Mucosa of rectum (tissue), 2 donors: ENCODE measurements around the gene TGFBR2.

Source experiments
- H3K27ac ChIP-seq, 2 donors: one replicate each; pipeline ENCODE4 v1.7.0; 2013; ENCODE audit warnings: inconsistent platforms in 2 of 2, low read depth in 2 of 2, low read length in 2 of 2
- H3K27me3 ChIP-seq, 2 donors: one replicate each; pipeline ENCODE4 v1.7.0; 2013; ENCODE audit warnings: low read length in 2 of 2; ENCODE audit not compliant: control insufficient read depth in 2 of 2, insufficient read depth in 2 of 2
- H3K36me3 ChIP-seq, 2 donors: one replicate each; pipeline ENCODE4 v1.7.0; 2013; ENCODE audit warnings: low read length in 2 of 2; ENCODE audit not compliant: control insufficient read depth in 2 of 2, insufficient read depth in 2 of 2
- H3K4me1 ChIP-seq, 2 donors: one replicate each; pipeline ENCODE4 v1.7.0; 2013; ENCODE audit warnings: low read length in 2 of 2, mild to moderate bottlenecking in 1 of 2; ENCODE audit not compliant: control insufficient read depth in 2 of 2, insufficient read depth in 2 of 2
- H3K4me3 ChIP-seq, 2 donors: one replicate each; pipeline ENCODE4 v1.7.0; 2013; ENCODE audit warnings: low read length in 2 of 2
- H3K9ac ChIP-seq, 2 donors: one replicate each; pipeline ENCODE4 v1.7.0; 2013; ENCODE audit warnings: low read length in 2 of 2, low read depth in 1 of 2, mild to moderate bottlenecking in 1 of 2
- H3K9me3 ChIP-seq, 2 donors: one replicate each; pipeline ENCODE4 v1.7.0; 2013; ENCODE audit warnings: low read length in 2 of 2; ENCODE audit not compliant: control insufficient read depth in 2 of 2
- donor health status: healthy.
- donor health status: Normal muscosa, but diverticular disease.

Gene TGFBR2

DNA sequence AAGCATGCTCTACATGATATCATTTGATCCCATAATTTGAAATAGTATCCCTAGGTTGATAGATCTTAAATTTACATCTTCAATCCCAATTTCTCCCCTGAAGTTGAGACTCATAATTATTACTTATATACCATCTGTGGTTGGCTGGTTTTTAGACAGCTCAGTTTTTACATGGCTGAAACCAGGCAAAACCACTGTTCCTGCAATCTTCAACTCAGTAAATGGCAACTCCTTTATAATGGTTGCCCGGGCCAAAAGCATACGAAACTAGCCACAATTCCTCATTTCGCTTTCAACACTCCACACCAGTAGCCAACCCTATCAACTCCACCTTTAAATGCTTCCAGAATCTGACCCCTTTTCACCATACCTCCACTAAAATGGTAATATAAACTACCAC lies 118.5 kb downstream of the TGFBR2 start:
- Histone ChIP-seq H3K9me3 (no peaks in the 10 kb centered on the region), H3K4me3 (no peak overlapping the region), H3K4me1 (peaks cover 0 to 4% of the 10 kb centered on the region in 2 donors), H3K27me3 (no peaks in the 10 kb centered on the region), H3K9ac (no peak overlapping the region), H3K27ac (no peak overlapping the region), H3K36me3 (no peaks in the 10 kb centered on the region)

DNA sequence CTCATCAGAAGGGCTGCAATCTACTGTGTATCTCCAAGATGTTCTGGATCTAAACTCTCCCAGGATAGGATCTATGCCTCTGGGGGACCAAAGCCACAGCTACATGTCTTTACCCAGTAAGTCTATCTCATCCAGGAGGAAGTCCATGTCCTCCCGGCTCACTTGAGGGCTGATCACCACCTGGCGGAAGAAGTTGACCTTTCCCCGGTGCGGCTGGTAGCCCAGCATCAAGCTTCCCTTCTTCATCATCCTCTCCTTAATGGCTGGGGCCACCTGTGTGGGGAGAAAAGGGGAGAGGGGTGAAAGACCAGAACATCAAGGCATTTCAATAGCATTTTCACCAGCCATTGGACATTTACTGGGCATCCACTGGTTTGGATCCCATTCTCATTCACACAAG lies 121.7 kb downstream of the TGFBR2 start:
- H3K9ac ChIP-seq, result no peak overlapping the region
- H3K27ac ChIP-seq, result no peak overlapping the region
- H3K36me3 ChIP-seq, result no peaks in the 10 kb centered on the region
- H3K27me3 ChIP-seq, result no peaks in the 10 kb centered on the region
- no peaks in the 10 kb centered on the region for H3K4me1 ChIP-seq
- no peaks in the 10 kb centered on the region for H3K9me3 ChIP-seq
- H3K4me3 ChIP-seq, result no peak overlapping the region

DNA sequence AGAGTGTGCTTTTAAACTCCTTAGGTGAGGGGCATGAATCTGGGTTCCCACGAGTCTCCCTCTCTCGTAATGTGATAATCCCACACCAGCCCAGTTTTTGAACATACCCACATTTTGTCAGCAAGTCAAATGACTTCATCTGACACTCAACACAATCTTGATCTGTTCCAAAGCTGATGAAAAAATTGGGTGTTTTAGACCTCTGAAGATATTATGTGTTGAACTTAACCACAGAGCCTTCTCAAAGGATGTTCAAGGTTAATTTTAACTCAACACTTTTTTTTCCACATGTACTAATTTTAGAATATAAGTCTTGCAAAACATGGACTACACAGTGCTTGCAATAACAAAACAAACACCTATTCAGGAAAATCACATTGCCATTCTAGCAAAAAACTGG lies 123.1 kb downstream of the TGFBR2 start:
- H3K9ac ChIP-seq, result no peak overlapping the region
- H3K27ac ChIP-seq, result no peak overlapping the region
- no peaks in the 10 kb centered on the region for H3K36me3 ChIP-seq
- H3K4me1 ChIP-seq, result no peaks in the 10 kb centered on the region
- H3K27me3 ChIP-seq, result no peaks in the 10 kb centered on the region
- no peaks in the 10 kb centered on the region for H3K9me3 ChIP-seq
- H3K4me3 ChIP-seq, result no peak overlapping the region

DNA sequence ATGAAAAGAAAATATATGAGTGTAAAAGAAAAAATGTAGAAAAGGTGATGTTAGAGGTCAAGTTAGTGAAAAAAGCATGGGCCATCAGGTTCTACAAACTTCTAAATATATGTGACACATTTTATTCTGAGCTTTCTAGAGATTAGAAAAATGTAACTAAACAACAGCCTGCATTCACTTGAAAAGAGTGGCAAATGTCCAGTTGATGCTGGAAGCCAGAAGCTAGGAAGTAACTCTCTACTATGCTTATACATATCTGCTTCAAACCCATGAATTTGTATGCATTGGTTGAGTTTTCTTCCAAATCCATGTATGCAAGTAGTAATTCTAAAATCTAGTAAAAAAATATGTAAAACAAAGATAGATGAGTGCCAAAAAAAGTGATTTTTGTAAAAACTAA lies 123.5 kb downstream of the TGFBR2 start:
- Histone ChIP-seq H3K9me3 (no peaks in the 10 kb centered on the region), H3K27ac (no peak overlapping the region), H3K9ac (no peak overlapping the region), H3K36me3 (no peaks in the 10 kb centered on the region), H3K4me3 (no peak overlapping the region), H3K27me3 (no peaks in the 10 kb centered on the region), H3K4me1 (no peaks in the 10 kb centered on the region)

DNA sequence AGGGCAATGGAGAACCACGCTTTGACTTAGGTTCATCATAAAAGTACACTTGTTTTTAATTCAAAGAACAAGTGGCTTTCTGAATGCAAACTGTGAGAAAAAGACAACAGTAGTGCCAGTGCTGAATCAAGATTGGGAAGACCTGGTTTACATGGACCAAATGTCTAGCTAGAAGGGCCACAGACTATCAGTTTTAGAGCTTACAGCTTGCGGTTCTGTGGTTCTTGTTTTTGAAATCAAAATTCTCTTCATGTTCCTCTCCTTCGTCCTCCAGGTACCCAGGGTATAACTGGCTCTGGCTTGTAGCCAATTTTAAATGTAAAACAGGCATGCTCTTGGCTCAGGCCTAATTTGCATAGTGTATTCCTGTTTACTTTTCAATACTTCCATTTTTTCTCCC lies 124.6 kb downstream of the TGFBR2 start:
- H3K4me3 ChIP-seq, result no peak overlapping the region

DNA sequence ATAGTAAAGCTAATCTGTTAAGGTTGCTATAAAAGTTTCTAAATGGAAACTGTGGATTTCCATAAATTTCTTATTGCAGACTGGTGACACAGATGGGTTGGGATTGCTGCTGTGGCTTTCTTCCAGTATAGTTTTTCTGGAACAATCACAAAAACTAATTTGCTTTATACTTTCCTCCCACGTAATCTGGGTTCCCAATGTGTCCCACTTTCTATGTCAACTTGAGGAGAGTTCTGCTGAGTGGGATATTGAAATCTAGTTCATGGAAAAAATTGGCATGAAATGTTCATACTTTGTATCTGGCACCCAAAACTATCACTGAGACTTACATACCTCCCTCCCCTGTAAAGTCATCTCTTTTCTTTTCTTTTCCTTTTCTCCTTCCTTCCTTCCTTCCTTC lies 126.8 kb downstream of the TGFBR2 start:
- H3K9me3 ChIP-seq, result no peaks in the 10 kb centered on the region
- peaks cover 0 to 7% of the 10 kb centered on the region in 2 donors for H3K4me1 ChIP-seq
- H3K27ac ChIP-seq, result no peak overlapping the region
- H3K9ac ChIP-seq, result no peak overlapping the region
- no peaks in the 10 kb centered on the region for H3K36me3 ChIP-seq
- H3K27me3 ChIP-seq, result no peaks in the 10 kb centered on the region
- H3K4me3 ChIP-seq, result no peak overlapping the region

More for the DNA sequence above, 124.6 kb downstream of the TGFBR2 start:
- H3K9me3 ChIP-seq, result no peaks in the 10 kb centered on the region
- H3K9ac ChIP-seq, result no peak overlapping the region
- H3K36me3 ChIP-seq, result no peaks in the 10 kb centered on the region
- H3K27ac ChIP-seq, result no peak overlapping the region
- no peaks in the 10 kb centered on the region for H3K27me3 ChIP-seq
- no peaks in the 10 kb centered on the region for H3K4me1 ChIP-seq

DNA sequence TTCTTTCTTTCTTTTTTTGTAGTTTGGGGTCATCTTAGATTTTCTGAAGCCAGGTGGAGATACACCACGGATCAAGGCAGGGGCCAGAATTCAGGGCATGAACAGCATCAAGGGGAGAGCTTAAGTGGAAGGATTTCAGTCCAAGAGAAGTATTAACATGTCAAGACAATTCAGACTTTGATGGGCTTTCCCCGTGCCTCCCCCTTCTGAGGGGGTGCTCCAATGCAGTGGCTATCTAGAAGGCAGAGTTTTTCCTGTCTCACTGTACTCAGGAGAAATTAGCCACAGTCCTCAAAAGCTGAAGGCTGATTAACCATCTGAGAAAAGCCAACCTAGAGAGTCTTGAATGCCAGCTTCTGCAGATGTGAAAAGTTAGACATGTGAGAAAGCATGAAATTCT lies 127.3 kb downstream of the TGFBR2 start:
- Histone ChIP-seq H3K4me3 (no peak overlapping the region), H3K9ac (no peak overlapping the region), H3K27me3 (no peaks in the 10 kb centered on the region)

DNA sequence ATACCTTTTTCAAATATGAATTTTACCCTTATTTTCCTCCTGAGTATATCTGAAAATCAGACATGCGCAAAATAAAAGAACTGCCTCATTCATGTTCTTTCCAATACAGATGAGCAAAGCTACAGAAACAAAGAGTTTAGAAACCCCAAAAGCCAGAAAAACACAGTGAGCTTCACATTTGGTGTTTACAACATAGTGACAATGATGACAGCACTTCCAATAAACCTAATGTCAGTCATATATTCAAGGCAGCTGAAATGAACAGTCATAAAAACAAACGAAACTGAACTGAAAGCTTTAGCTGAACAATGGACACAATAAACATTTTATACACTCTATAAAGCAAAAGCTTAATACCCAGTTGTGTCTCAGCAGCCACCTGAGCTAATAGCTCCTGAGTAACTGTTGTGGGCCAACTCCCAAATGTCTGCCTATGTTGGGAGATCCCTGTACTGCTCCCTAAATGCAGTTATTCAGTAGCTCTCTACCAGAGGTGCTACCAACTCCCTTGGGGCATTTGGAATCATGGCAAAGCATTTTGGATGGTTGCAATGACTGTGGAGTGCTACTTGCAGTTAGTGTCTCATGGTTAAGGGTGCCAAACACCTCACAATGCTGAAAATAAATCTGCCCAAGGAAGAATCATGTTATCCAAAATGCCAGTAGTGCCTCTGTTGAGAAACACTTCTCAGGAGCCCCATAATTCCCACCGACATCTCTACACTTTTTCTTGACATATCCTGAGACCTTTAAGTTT lies 131.5 kb downstream of the TGFBR2 start:
- H3K4me1 ChIP-seq, result peaks cover 0 to 9% of the 10 kb centered on the region in 2 donors
- no peaks in the 10 kb centered on the region for H3K9me3 ChIP-seq
- no peak overlapping the region for H3K4me3 ChIP-seq
- H3K27me3 ChIP-seq, result no peaks in the 10 kb centered on the region
- H3K36me3 ChIP-seq, result no peaks in the 10 kb centered on the region
- no peak overlapping the region for H3K9ac ChIP-seq
- no peak overlapping the region for H3K27ac ChIP-seq

More for the DNA sequence above, 127.3 kb downstream of the TGFBR2 start:
- Histone ChIP-seq H3K27ac (no peak overlapping the region), H3K9me3 (no peaks in the 10 kb centered on the region), H3K4me1 (peaks cover 0 to 7% of the 10 kb centered on the region in 2 donors), H3K36me3 (no peaks in the 10 kb centered on the region)

DNA sequence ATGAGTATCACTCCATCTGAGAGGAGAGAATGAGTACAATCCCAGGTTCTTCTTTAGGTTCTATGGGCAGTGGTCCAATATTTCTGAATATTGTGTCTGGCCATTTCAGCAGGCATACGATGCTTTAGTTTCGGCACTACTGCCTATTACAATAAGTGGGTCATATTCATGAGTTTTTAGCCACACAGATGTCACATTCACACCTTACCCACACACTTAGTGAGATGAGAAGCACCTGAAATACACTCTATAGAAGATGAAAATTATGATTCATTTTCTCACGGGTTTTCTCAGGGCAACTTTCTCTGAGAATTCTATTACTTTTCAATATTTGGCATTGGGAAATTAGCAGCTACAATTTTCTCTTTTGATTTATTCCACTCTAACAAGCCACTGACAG lies 132.2 kb downstream of the TGFBR2 start:
- Histone ChIP-seq H3K27ac (no peak overlapping the region), H3K27me3 (no peaks in the 10 kb centered on the region), H3K4me3 (no peak overlapping the region), H3K9ac (no peak overlapping the region), H3K36me3 (no peaks in the 10 kb centered on the region), H3K9me3 (no peaks in the 10 kb centered on the region), H3K4me1 (peaks cover 0 to 9% of the 10 kb centered on the region in 2 donors)

DNA sequence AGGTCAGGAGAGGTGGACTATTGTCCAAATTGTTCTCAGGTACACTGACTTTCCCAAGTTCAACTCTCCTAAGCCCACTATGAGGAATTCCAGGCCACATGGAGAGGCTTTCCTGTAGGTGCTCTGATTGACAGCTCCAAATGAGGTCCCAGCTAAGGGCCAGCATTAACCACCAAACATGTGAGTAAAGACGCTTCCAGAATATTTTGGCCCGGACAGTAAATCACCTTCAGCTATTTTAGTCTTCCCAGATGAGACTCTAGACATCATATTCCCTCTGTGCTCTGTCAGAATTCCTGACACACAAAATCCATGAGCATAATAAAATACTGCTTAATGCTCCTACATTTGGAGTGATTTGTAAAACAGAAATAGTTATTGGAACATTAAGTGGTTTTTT lies 135.5 kb downstream of the TGFBR2 start:
- Histone ChIP-seq H3K9me3 (no peaks in the 10 kb centered on the region), H3K27ac (no peak overlapping the region), H3K9ac (no peak overlapping the region), H3K4me1 (peaks cover 0 to 9% of the 10 kb centered on the region in 2 donors), H3K36me3 (no peaks in the 10 kb centered on the region), H3K4me3 (no peak overlapping the region), H3K27me3 (no peaks in the 10 kb centered on the region)
